Hepatocyte (in vitro differentiated cells): ENCODE data around the gene HNRNPF.

Experiments
- CTCF ChIP-seq: fragments of 200-600 bp; sonication (generic); IDR thresholded peaks from 2 replicates; pipeline ENCODE4 v1.5.1; 2016; ENCODE audit warnings: antibody characterized with exemption, mild to moderate bottlenecking; ENCODE audit not compliant: poor library complexity
- EZH2phosphoT487 ChIP-seq: fragments of 200-600 bp; sonication (generic); IDR thresholded peaks from one replicate; pipeline ENCODE4 v1.6.1; 2018; ENCODE audit warnings: antibody characterized with exemption, mild to moderate bottlenecking, low read depth, moderate library complexity; ENCODE audit not compliant: unreplicated experiment, severe bottlenecking

GRCh38 chr10:43369921-43370320 lies 39.1 kb downstream of the HNRNPF start:
- TF ChIP-seq EZH2phosphoT487: no peak
- no peak for TF ChIP-seq CTCF
